Esophagus muscularis mucosa (tissue), 4 donors: ENCODE results near the gene PPARD.
"Not testable (repeated sequence)": the region's sequence is repeated elsewhere in the genome, so short reads cannot be mapped to it uniquely, and the experiment has no call there.

Source experiments
- EP300 ChIP-seq: sonication (generic); formaldehyde crosslinking; IDR thresholded peaks from one replicate; pipeline ENCODE4 v1.6.1; 2017; ENCODE audit warnings: antibody characterized with exemption
- POLR2A ChIP-seq: fragments of 450-650 bp; IDR thresholded peaks from one replicate; pipeline ENCODE4 v1.6.1; 2017; ENCODE audit warnings: antibody characterized with exemption, moderate library complexity, mild to moderate bottlenecking, low read depth
- POLR2AphosphoS5 ChIP-seq, 2 donors: sonication (generic); formaldehyde crosslinking; IDR thresholded peaks; one replicate each; pipeline ENCODE4 v1.6.1; 2017; ENCODE audit warnings: antibody characterized with exemption in 2 of 2
- TF ChIP-seq, protein P1 (sequence below), 3 experiments: fragments of 200-600 bp in 2 of 3; fragments of 450-650 bp in 1 of 3; sonication (generic) in 2 of 3; IDR thresholded peaks; one replicate each; pipeline ENCODE4 v1.5.1; 2017 to 2019; ENCODE audit warnings: antibody characterized with exemption in 3 of 3, mild to moderate bottlenecking in 2 of 3, moderate library complexity in 1 of 3

DNA sequence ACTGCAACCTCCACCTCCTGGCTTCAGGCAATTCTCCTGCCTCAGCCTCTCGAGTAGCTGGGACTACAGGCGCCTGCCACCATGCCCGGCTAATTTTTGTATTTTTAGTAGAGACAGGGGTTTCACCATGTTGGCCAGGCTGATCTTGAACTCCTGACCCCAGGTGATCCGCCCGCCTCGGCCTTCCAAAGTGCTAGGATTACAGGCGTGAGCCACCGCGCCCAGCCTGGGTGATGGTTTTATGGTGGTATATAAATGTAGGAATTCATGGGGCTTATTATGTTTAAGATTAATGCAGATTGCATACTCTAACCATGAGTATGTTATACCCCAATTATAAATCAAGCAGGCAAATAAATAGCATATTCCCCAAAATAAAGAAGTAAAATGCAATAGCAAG, 47.0 kb downstream of the PPARD start:
- TF ChIP-seq, protein P1, sequence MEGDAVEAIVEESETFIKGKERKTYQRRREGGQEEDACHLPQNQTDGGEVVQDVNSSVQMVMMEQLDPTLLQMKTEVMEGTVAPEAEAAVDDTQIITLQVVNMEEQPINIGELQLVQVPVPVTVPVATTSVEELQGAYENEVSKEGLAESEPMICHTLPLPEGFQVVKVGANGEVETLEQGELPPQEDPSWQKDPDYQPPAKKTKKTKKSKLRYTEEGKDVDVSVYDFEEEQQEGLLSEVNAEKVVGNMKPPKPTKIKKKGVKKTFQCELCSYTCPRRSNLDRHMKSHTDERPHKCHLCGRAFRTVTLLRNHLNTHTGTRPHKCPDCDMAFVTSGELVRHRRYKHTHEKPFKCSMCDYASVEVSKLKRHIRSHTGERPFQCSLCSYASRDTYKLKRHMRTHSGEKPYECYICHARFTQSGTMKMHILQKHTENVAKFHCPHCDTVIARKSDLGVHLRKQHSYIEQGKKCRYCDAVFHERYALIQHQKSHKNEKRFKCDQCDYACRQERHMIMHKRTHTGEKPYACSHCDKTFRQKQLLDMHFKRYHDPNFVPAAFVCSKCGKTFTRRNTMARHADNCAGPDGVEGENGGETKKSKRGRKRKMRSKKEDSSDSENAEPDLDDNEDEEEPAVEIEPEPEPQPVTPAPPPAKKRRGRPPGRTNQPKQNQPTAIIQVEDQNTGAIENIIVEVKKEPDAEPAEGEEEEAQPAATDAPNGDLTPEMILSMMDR (IDR thresholded peaks at IDR 0.05), result not testable (repeated sequence)
- TF ChIP-seq POLR2A; POLR2AphosphoS5 (IDR thresholded peaks at IDR 0.05); EP300: not testable (repeated sequence)
